GM12892 (cell line): ENCODE data around the gene UNC13A.

Experiments
- DNase-seq: peaks from one replicate; pipeline ENCODE4 v3.0.0; 2011; ENCODE audit not compliant: insufficient read length
- FAIRE-seq: peaks from 2 replicates; lab custom pipeline; 2011; peaks lifted over from hg19 to GRCh38; lab: Jason Lieb, UNC
- POLR2A ChIP-seq: IDR thresholded peaks from 2 replicates; pipeline ENCODE4 v1.6.1; 2011; ENCODE audit warnings: low read depth, low read length, control low read depth
- POLR2AphosphoS5 ChIP-seq: IDR thresholded peaks from 2 replicates; pipeline ENCODE4 v1.6.1; 2011; ENCODE audit warnings: low read depth, low read length, control low read depth
- TAF1 ChIP-seq: IDR thresholded peaks from 2 replicates; pipeline ENCODE4 v1.6.1; 2011; ENCODE audit warnings: low read depth, mild to moderate bottlenecking, control low read depth, low read length, borderline replicate concordance

The UNC13A gene

DNA sequence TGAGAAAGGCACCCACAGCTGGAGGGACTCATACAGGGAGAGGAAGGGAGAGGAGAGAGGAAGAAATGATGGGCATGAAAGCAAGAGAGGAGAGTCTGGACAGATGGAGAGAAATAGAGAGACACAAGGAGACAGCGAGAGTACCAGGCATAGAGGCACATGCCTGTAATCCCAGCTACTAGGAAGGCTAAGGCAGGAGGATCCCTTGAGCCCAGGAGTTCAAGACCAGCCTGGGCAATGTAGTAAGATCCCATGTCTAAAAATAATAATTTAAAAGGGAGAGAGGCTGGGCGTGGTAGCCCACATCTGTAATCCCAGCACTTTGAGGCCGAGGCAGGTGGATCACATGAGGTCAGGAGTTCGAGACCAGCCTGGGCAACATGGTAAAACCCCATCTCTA, 9.3 kb downstream of the UNC13A start:
- FAIRE-seq = no peak
- no peak for DNase-seq
- no peak for TF ChIP-seq POLR2A

- DNase-seq = no peak
- TF ChIP-seq POLR2AphosphoS5 (no peak), TAF1 (no peak), POLR2A (no peak)
These were observed 11.2 kb downstream of the UNC13A start for GRCh38 chr19:17677002-17677401.

DNA sequence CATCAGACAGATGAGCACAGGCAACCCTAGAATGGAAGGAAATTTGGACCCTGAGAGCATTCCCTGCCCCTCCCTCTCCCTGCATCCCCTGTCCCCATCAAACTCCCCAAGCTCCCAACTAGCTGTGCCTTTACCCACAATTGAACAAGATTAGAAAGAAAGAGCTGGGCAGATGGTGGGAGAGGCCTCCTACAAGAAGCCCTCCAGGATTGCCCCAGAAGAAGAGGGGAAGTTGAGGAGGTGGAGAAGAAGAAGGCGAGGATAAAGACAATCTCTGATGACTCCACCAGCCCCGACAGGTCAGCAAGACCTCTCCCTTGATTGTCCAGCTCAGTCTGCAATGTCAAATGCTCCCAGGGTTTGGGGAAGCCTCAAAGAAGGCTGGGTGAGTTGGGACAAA, 11.9 kb downstream of the UNC13A start:
- FAIRE-seq (no peak), DNase-seq (no peak)
- TF ChIP-seq POLR2A (no peak), TAF1 (no peak), POLR2AphosphoS5 (no peak)

More at GRCh38 chr19:17677002-17677401, 11.2 kb downstream of the UNC13A start:
- no peak for FAIRE-seq

GRCh38 chr19:17673937-17674799, 14.0 kb downstream of the UNC13A start:
- DNase-seq (no peak), FAIRE-seq (no peak)
- no peak for TF ChIP-seq POLR2AphosphoS5
- TF ChIP-seq POLR2A = no peak
- no peak for TF ChIP-seq TAF1

DNA sequence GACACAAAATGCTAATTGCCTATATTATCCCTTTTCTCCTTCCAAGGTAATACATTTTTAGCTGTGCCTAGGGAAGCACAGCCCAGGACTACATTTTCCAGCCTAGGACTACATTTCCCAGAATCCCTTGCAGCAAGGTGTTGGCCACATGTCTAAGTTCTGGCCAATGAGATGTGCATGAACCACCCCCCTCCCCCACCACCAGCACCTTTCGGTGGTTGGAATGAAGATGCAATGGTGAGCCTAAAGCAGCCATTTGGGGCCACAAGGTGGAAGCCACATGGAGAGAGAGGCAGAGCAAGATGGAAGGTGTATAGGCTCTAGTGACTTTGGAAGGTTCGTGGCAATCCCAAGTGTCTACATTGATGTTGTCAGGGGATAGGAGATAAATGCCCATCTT, 16.2 kb downstream of the UNC13A start:
- DNase-seq (no peak), FAIRE-seq (peak; percentile 17)
- TF ChIP-seq POLR2AphosphoS5 (no peak), TAF1 (no peak), POLR2A (no peak)

DNA sequence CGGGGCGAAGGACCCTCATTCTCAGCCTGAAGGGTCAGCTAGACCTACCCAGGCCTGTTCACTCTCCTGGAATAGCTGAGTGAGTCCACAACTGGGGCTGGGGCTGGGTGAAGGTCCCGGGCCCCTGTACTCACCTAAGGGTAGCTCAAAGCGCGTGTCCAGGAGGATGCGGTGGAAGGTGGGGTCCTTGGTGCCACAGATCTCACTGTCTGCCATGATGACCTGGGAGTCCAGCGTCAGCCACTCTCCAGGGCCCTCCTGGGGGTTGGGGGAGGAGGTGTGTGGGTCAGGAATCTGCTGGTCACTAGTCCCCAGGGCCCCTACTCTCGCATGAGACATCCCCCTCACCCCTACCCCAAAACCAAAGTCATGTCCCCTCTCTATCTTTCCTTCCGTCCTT, 18.7 kb downstream of the UNC13A start:
- FAIRE-seq = no peak
- DNase-seq = no peak
- TF ChIP-seq TAF1 (no peak), POLR2AphosphoS5 (no peak), POLR2A (no peak)

- DNase-seq = no peak
- no peak for FAIRE-seq
- no peak for TF ChIP-seq POLR2AphosphoS5
- TF ChIP-seq TAF1 = no peak
- no peak for TF ChIP-seq POLR2A
These were observed 23.1 kb downstream of the UNC13A start for GRCh38 chr19:17665058-17665457.

- FAIRE-seq (no peak), DNase-seq (no peak)
- no peak for TF ChIP-seq TAF1
These were observed 28.2 kb downstream of the UNC13A start for GRCh38 chr19:17659996-17660395.

- DNase-seq = no peak
- FAIRE-seq = no peak
- TF ChIP-seq POLR2A = no peak
- TF ChIP-seq POLR2AphosphoS5 = no peak
- no peak for TF ChIP-seq TAF1
These were observed 29.5 kb downstream of the UNC13A start for GRCh38 chr19:17658666-17659065.

DNA sequence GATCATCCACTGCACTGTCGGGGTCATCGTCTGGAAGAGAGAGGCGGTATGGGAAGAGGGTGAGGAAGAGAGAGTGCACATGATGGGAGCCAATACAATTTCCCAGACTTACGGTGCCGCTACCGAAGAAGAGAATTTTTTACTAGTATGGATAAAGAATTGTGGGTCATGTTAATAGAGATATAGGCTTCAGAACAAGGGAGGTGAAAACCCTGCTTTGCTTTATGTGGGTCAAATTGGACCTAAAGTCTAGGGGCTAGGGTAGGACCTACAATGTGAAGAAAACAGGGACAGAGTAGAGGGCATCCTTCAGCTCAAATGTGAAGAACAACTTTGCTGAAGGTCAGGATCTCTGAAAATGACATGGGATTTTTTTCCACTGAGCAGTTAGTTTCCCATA, 29.9 kb downstream of the UNC13A start:
- TF ChIP-seq POLR2AphosphoS5 = no peak
- no peak for TF ChIP-seq POLR2A
- no peak for TF ChIP-seq TAF1
- FAIRE-seq (no peak), DNase-seq (no peak)

- FAIRE-seq (no peak), DNase-seq (no peak)
- TF ChIP-seq POLR2AphosphoS5 (no peak), TAF1 (no peak), POLR2A (no peak)
These were observed 31.2 kb downstream of the UNC13A start for GRCh38 chr19:17656970-17657369.

GRCh38 chr19:17655751-17656472, 32.2 kb downstream of the UNC13A start:
- DNase-seq = no peak
- TF ChIP-seq TAF1 (no peak), POLR2A (no peak)
- FAIRE-seq = no peak
